ENCODE measurements around the gene MARCO. TPM values are rescaled to one million over a fixed set of nuclear protein-coding genes. Genes with fewer than 3 reads are reported as not detected.
A peak's percentile ranks its signal among the peaks of the same experiment; 100 is the strongest.

Gene MARCO
- total RNA-seq, 1 experiment from 2014 or later = 0.54 TPM

DNA sequence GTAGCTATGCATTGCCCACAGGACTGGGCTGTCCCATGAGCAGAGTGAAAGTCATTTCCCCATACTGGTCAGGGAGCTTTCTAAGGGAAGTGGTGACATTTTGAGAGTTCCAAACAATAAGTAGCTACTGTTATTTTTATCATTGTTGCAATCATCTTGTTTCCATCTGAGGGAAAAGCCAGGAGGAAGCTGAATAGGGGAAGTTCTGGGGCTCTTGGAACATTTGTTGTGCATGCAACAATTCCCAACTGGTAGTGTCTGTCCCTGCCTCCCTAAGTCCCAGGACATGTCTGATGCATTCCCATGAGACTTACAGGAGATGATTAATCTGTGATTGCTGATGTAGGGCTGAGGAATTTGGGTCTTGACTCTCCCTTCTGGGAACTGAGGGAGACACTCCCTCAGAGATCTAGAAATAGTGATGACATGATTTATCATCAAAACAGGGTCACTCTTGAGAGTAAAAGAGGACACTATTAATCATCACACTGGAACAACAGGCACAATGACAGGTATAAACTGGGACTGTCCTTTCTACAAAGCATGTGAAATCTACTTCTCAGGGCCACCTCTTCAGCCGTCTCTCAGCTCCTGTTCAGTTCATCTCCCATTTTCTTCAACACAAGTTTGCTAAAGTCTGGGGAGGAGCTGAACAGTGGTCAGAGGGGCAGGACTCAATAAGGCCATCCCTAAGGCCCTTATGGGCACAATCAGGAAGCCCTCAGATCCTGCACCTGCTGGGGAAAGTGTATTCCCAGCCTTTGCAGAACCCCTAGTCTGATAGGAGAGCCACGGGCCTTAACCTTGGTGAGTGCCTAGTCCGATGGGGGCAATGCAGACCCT is 28.0 kb upstream of the MARCO start:
- Histone ChIP-seq H3K9me2 (ENCODE audit: insufficient read depth) (no peaks in the 10 kb centered on the region), H2AFZ (ENCODE audit: low read depth, low read length, poor library complexity, severe bottlenecking) (no peak overlapping the region), H3K27me3 (ENCODE audit: insufficient read depth, low read length) (no peaks in the 10 kb centered on the region), H3K36me3 (ENCODE audit: control insufficient read depth in 1 of 2, insufficient read depth in 2 of 2, low read length in 2 of 2) (no peaks in the 10 kb centered on the region), H3K79me2 (ENCODE audit: insufficient read depth, low read length) (no peaks in the 10 kb centered on the region), H3K4me3 (replicated peaks in 1 of 2; ENCODE audit: low read depth in 1 of 2, low read length in 2 of 2) (no peak overlapping the region), H3K9ac (ENCODE audit: low read length) (no peak overlapping the region), H4K20me1 (ENCODE audit: insufficient read depth) (no peaks in the 10 kb centered on the region), H3K4me1 (ENCODE audit: control insufficient read depth in 1 of 2, insufficient read depth in 2 of 2, low read length in 2 of 2) (peaks cover 0 to 10% of the 10 kb centered on the region in 2 experiments; a peak in 1 of 4 replicates), H3K27ac (ENCODE audit: low read depth, low read length) (no peak overlapping the region), H3K9me3 (ENCODE audit: control insufficient read depth in 1 of 2, insufficient read depth in 1 of 2, low read depth in 1 of 2, low read length in 2 of 2) (no peaks in the 10 kb centered on the region), H3K4me2 (ENCODE audit: low read length) (peak overlapping the region; percentile 10; the same call in 1 of the 2 replicates)
- no peak for TF ChIP-seq ZFX (IDR thresholded peaks at IDR 0.05)
- TF ChIP-seq POLR2A (IDR thresholded peaks at IDR 0.05; ENCODE audit: borderline replicate concordance, extremely low read depth, insufficient read depth, insufficient read length) = no peak
- peak; percentile 52 for TF ChIP-seq FOSL1 (IDR thresholded peaks at IDR 0.05; ENCODE audit: low read depth)
- TF ChIP-seq, protein P1, sequence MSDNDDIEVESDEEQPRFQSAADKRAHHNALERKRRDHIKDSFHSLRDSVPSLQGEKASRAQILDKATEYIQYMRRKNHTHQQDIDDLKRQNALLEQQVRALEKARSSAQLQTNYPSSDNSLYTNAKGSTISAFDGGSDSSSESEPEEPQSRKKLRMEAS (IDR thresholded peaks at IDR 0.05) = 0 out of 2 replicates have a peak, but pooled peaks have one; percentile 19
- TF ChIP-seq EZH2phosphoT487 (IDR thresholded peaks at IDR 0.05; ENCODE audit: borderline replicate concordance) = no peak
- peak; percentile 42; the same call in 1 of the 2 replicates for TF ChIP-seq JUND (IDR thresholded peaks at IDR 0.05)
- peak; percentile 35; the same call in 1 of the 2 replicates for TF ChIP-seq CEBPB (IDR thresholded peaks at IDR 0.05; ENCODE audit: low read depth)
- TF ChIP-seq, protein P2, sequence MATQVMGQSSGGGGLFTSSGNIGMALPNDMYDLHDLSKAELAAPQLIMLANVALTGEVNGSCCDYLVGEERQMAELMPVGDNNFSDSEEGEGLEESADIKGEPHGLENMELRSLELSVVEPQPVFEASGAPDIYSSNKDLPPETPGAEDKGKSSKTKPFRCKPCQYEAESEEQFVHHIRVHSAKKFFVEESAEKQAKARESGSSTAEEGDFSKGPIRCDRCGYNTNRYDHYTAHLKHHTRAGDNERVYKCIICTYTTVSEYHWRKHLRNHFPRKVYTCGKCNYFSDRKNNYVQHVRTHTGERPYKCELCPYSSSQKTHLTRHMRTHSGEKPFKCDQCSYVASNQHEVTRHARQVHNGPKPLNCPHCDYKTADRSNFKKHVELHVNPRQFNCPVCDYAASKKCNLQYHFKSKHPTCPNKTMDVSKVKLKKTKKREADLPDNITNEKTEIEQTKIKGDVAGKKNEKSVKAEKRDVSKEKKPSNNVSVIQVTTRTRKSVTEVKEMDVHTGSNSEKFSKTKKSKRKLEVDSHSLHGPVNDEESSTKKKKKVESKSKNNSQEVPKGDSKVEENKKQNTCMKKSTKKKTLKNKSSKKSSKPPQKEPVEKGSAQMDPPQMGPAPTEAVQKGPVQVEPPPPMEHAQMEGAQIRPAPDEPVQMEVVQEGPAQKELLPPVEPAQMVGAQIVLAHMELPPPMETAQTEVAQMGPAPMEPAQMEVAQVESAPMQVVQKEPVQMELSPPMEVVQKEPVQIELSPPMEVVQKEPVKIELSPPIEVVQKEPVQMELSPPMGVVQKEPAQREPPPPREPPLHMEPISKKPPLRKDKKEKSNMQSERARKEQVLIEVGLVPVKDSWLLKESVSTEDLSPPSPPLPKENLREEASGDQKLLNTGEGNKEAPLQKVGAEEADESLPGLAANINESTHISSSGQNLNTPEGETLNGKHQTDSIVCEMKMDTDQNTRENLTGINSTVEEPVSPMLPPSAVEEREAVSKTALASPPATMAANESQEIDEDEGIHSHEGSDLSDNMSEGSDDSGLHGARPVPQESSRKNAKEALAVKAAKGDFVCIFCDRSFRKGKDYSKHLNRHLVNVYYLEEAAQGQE (IDR thresholded peaks at IDR 0.05; ENCODE audit: low read depth) = no peak
- no peak for TF ChIP-seq CTCF (IDR thresholded peaks at IDR 0.05 in 2 of 3, conservative IDR thresholded peaks at IDR 0.05 in 1 of 3; ENCODE audit: borderline replicate concordance in 1 of 3, insufficient read depth in 1 of 3, low read depth in 2 of 3, low read length in 2 of 3)
- peak; percentile 43 for TF ChIP-seq SP1 (IDR thresholded peaks at IDR 0.05; ENCODE audit: low read depth)
- TF ChIP-seq, protein P3, sequence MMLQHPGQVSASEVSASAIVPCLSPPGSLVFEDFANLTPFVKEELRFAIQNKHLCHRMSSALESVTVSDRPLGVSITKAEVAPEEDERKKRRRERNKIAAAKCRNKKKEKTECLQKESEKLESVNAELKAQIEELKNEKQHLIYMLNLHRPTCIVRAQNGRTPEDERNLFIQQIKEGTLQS (IDR thresholded peaks at IDR 0.05) = no peak
- TF ChIP-seq RAD21 (IDR thresholded peaks at IDR 0.05; ENCODE audit: low read depth) = no peak
- peak; percentile 32; the same call in 1 of the 2 replicates for ATAC-seq
- no TSS peak for BruUV-seq (replicated peaks)
- CTCF ChIA-PET = interaction anchor here (1.0 kb wide), 1 partner anchor 32 kb away, joined by 3 read pairs; no protein-coding TSS in a partner anchor
- peak; percentile 27 for DNase-seq (ENCODE audit: low read depth, low spot score)
- POLR2A ChIA-PET = no interaction called here
- intact Hi-C loops (cut with micrococcal nuclease) = no loop called here
- RAD21 ChIA-PET (ENCODE audit: low non-redundant PET in 1 of 2, low total read pairs in 2 of 2, uncharacterized antibody in 2 of 2, unreplicated experiment in 2 of 2) = no interaction called here

Data from HCT116 (cell line).